ENCODE data around the gene BZW2.
"Not testable (repeated sequence)": the region's sequence is repeated elsewhere in the genome, so short reads cannot be mapped to it uniquely, and the experiment has no call there.

Gene BZW2

GRCh38 chr7:16670731-16671344, 24.9 kb downstream of the BZW2 start:
- DNase-seq (ENCODE audit: low read depth): no peak

DNA sequence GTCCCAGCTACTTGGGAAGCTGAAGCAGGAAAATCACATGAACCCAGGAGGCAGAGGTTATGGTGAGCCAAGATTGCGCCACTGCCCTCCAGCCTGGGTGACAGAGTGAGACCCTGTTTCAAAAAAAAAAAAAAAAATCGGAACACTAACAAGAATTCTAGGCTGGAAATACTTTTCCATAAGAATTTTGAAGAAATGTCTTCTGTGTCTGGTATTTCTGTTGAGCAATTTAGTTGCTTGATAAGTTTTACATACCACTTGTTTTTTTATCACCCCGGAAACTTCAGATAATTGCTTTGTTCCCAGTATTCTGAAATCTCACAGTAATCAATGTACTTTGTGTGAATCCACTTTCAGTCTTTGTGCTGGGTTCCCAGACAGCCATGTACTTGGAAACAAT, 25.8 kb downstream of the BZW2 start:
- no peak for DNase-seq (ENCODE audit: low read depth)

GRCh38 chr7:16675277-16675676, 29.3 kb downstream of the BZW2 start:
- DNase-seq (ENCODE audit: low read depth): no peak

GRCh38 chr7:16677978-16678494, 32.1 kb downstream of the BZW2 start:
- DNase-seq (ENCODE audit: low read depth): no peak

GRCh38 chr7:16678645-16679566, 32.9 kb downstream of the BZW2 start:
- DNase-seq (ENCODE audit: low read depth): not testable (repeated sequence)

DNA sequence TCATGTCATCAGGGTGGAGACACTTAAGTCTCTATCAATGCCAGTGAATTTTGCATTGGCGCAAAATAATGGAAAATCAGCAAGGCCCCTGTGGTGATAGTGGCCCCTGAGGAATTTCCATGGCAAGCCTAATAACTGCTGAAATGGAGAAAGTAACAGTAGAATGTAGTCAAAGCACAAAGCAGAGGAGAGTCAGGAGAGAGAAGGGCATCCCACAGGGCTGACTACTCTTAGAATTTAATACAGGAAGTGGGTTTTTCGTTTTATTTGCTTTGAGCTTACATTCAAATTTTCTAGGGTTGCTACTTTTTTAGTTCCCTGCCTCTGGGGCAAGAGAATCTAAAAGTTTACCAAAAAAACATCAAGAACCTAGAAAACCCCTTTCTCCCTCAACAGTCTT, 39.0 kb downstream of the BZW2 start:
- DNase-seq (ENCODE audit: low read depth): peak; percentile 31

GRCh38 chr7:16685535-16685934, 39.6 kb downstream of the BZW2 start:
- DNase-seq (ENCODE audit: low read depth): no peak

DNA sequence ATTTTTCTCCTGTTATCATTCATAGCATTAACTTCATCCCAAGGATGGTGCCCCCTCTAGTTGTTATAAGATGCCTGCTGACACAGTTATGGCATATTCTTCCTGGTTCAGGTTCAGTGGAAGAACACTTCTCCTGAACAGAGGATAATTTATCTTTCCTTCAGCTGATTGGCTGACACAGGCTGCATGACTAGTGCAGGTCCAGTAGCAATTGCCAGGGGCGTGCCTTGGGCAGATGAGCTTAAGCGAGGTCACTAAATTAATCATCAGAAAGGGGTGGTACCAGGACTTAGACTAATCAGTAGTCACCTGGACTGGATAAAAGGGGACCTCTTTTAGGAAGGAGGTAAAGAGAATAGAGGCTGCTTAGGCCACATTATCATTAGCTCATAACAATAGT, 42.3 kb downstream of the BZW2 start:
- peak; percentile 17 for DNase-seq (ENCODE audit: low read depth)

DNA sequence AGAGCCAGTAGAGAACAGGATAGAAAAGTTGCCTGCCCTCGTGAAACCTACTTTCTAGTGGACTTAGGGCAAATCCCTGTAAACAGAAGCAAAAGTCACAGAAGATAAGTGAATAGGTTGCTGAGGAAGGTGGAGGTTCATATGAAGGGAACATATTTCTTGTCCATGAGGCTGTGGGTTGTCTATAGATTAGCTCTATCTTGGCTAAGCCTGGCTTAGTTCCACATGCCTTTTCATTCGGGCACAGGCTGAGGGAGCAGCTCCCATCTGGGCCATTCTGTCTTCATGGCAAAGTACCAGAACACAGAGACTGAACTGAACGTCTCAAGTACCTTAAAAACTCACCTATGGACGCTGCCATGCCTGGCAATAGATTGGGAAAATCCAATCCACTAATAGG, 45.3 kb downstream of the BZW2 start:
- no peak for DNase-seq (ENCODE audit: low read depth)

DNA sequence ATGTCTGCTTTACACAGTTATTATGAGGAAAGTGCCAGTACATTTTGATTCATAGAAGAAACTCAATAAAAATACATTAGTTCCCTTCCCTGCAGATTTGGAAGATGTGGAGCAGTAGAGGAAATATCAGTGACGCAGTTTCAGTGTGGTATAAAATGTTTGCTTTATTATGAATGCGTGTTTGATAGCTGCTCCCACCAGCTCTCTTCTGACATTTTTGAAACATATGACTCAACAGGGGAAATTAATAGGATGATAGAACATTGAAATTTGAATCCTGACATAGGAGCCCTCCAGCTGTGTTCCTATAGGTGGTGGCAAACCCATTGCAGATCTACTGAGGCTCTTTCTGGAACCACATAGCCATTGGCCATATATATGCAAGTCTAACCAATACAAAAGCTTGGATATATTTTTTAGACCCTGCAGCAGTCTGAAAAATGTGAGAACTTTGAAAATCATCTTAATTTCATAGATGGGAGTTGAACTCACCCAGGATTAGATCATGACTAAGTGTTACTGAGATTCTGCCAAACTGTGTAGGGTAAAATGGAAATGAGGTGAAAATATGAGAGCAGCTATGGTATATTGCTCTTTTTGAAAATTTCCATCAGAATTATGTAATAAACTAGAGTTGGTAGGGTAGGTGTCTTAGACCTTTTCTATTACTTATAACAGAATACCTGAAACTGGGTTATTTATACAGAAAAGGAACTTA, 47.8 kb downstream of the BZW2 start:
- no peak for DNase-seq (ENCODE audit: low read depth)

- no peak for DNase-seq (ENCODE audit: low read depth)
Observed at GRCh38 chr7:16694806-16695205, 48.8 kb downstream of the BZW2 start.

GRCh38 chr7:16695621-16696237, 49.7 kb downstream of the BZW2 start:
- peak; percentile 68 for DNase-seq (ENCODE audit: low read depth)

DNA sequence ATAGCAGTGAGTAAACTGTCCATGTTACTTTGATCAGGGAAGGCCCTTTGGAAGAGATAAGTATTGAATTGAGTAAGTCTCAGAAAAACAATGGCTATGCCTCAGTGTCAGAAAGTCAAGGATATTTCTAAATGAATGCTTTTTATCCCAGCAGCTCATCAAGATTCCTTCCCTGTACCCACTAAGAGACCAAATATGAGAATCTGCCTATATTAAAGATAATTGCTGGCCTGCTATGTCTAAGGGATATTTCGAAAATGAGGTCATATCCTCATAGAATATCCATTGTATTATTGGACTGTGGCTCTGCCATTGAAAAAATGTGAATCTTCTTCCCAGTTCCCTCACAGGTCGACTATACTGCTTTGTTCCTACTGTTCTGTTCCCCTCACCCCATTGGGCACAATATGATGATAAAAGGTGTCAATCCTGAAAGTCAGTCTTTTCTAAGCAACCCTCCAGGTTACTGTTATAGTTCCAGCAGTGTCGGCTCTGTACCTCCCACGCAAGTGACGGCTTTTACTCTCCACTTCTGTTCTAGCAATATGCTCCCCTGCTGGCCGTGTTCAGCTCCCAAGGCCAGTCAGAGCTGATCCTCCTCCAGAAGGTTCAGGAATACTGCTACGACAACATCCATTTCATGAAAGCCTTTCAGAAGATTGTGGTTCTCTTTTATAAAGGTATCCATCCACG, 51.7 kb downstream of the BZW2 start:
- DNase-seq (ENCODE audit: low read depth): peak; percentile 89

DNA sequence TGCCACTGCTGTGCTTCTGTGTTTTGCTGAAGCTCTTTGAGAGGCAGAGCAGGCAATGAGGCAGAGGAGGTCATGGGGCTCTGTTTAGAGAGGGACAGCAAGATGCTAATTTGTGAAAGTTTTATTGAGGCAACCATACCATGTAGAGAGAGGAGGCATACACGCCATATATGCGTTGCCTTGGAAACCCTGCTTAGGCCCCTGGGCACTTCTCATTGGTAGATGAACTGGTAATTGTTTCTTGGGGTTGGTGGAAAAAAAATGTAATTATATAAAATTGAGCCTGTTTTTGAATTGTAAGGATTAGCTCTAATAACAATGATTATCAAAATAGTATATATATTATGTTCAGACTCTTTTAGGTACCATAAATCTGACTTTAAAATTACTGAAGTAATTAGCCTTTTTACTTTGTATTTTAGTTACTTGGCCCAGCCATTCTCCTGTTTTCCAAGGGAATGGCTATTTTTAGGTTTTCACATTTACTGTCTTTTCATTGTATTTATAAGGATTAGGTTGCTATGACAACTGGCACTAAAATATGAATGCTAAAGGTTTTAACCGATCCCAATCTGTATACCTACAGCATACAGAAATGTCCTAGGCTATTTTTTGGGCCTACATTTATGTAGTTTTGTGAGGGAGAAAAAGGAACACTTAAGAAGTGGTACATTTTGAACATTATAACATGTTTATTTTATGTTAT, 52.4 kb downstream of the BZW2 start:
- peak; percentile 34 for DNase-seq (ENCODE audit: low read depth)

GRCh38 chr7:16702441-16702840, 56.5 kb downstream of the BZW2 start:
- peak; percentile 16 for DNase-seq (ENCODE audit: low read depth)

DNA sequence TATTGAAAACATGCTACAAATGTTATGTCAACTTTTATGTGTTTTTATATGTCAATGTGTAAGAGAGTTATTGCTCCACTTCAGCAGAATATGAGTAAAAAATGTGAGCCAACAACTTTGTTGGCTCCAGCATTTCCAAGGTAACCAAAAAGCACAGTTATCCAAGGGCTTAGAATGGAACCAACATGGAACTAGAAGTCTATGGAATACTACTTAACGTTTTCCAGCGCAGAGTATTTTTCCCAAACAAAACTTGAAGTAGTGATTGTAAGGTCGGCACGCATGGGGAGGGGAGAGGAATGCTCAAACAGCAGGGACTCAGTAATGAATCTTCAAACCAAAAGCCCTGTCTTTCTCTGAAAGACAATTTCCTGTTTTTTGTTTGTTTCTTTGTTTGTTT, 62.5 kb downstream of the BZW2 start:
- no peak for DNase-seq (ENCODE audit: low read depth)

GRCh38 chr7:16708980-16709379, 63.0 kb downstream of the BZW2 start:
- DNase-seq (ENCODE audit: low read depth): peak; percentile 99

DNA sequence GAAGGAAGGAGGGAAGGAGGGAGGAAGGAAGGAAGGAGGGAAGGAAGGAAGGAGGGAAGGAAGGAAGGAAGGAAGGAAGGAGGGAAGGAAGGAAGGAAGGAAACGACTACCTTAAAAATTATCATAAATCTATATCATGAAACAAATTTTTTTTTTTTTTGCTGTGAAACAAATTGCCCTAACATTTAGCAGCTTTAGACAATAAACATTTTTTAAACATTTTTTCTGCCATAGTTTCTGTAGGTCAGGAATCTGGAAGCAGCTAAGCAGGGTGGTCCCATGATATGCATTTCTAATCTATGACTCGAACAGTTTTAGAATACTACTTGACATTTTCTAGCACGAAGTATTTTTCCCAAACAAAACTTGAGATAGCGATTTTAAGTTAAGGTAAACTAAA, 64.7 kb downstream of the BZW2 start:
- DNase-seq (ENCODE audit: low read depth): no peak

- DNase-seq (ENCODE audit: low read depth): peak; percentile 64
Observed at GRCh38 chr7:16711730-16712129, 65.7 kb downstream of the BZW2 start.

- peak; percentile 50 for DNase-seq (ENCODE audit: low read depth)
Observed at GRCh38 chr7:16712916-16713315, 66.9 kb downstream of the BZW2 start.

DNA sequence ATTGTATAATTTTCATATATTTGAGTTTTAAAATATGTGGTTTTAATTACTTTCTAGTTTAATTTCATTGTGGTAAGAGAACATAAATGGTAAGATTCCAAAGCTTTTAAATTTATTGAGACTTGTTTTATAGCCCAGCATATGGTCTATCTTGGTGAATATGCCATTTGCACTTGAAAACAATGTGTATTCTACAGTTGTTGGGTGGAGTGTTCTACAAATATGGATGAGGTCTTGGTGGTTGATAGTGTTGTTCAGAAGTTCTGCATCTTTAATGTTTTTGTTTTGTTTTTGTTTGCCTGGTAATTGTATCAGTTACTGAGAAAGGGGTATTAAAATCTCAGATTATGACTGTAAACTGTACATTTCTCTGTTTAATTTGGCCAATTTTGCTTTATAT, 69.9 kb downstream of the BZW2 start:
- no peak for DNase-seq (ENCODE audit: low read depth)
